Renal cortical epithelial cell (primary cell): ENCODE results near the gene ADIPOR2. TPM values are rescaled to one million over a fixed set of nuclear protein-coding genes. Genes with fewer than 3 reads are reported as not detected.
"Not testable (repeated sequence)": the region's sequence is repeated elsewhere in the genome, so short reads cannot be mapped to it uniquely, and the experiment has no call there.

ENCODE experiments used
- DNase-seq: peaks from one replicate; pipeline ENCODE4 v3.0.0-alpha.2; 2011; ENCODE audit warnings: low read depth
- total RNA-seq: library from RNA; depleted of rRNA; stranded (reverse); fragments of >200 nt; gene quantifications from 2 replicates; pipeline ENCODE4 v1.2.3, GENCODE V29; 2014

ADIPOR2 gene
- total RNA-seq, 1 donor from 2014 or later, result 47.1 TPM

GRCh38 chr12:1665366-1665765 is 25.5 kb upstream of the ADIPOR2 start:
- no peak for DNase-seq

- no peak for DNase-seq
Measured at GRCh38 chr12:1666215-1666614, 24.7 kb upstream of the ADIPOR2 start.

- DNase-seq, result no peak
Measured at GRCh38 chr12:1666685-1667162, 24.1 kb upstream of the ADIPOR2 start.

GRCh38 chr12:1668833-1669543 is 21.9 kb upstream of the ADIPOR2 start:
- DNase-seq, result no peak

GRCh38 chr12:1670358-1671268 is 20.3 kb upstream of the ADIPOR2 start:
- peak; percentile 49 for DNase-seq

GRCh38 chr12:1676043-1676442 is 14.8 kb upstream of the ADIPOR2 start:
- no peak for DNase-seq

GRCh38 chr12:1680804-1681492 is 9.9 kb upstream of the ADIPOR2 start:
- DNase-seq, result no peak

- no peak for DNase-seq
Measured at GRCh38 chr12:1681493-1681807, 9.4 kb upstream of the ADIPOR2 start.

GRCh38 chr12:1688086-1688710 is 2.7 kb upstream of the ADIPOR2 start:
- no peak for DNase-seq

- no peak for DNase-seq
Measured at GRCh38 chr12:1691123-1692007, 495 bp downstream of the ADIPOR2 start.

GRCh38 chr12:1692226-1692625 is 1.4 kb downstream of the ADIPOR2 start:
- DNase-seq, result no peak

GRCh38 chr12:1692895-1693610 is 2.2 kb downstream of the ADIPOR2 start:
- no peak for DNase-seq

- not testable (repeated sequence) for DNase-seq
Measured at GRCh38 chr12:1695097-1695496, 4.2 kb downstream of the ADIPOR2 start.

- DNase-seq, result no peak
Measured at GRCh38 chr12:1695886-1696670, 5.2 kb downstream of the ADIPOR2 start.

- DNase-seq, result no peak
Measured at GRCh38 chr12:1696800-1697199, 5.9 kb downstream of the ADIPOR2 start.

GRCh38 chr12:1697271-1697670 is 6.4 kb downstream of the ADIPOR2 start:
- DNase-seq, result no peak

- no peak for DNase-seq
Measured at GRCh38 chr12:1698720-1699119, 7.8 kb downstream of the ADIPOR2 start.

GRCh38 chr12:1702713-1703112 is 11.8 kb downstream of the ADIPOR2 start:
- DNase-seq, result peak; percentile 67
